NCI-H1105 treated with DMSO at 0.1 percent for 48 hours (cell line): ENCODE measurements around the gene CPXM2.

ENCODE experiments used
- DNase-seq: peaks from one replicate; lab custom pipeline; 2025; lab: John Stamatoyannopoulos, UW

Gene CPXM2

DNA sequence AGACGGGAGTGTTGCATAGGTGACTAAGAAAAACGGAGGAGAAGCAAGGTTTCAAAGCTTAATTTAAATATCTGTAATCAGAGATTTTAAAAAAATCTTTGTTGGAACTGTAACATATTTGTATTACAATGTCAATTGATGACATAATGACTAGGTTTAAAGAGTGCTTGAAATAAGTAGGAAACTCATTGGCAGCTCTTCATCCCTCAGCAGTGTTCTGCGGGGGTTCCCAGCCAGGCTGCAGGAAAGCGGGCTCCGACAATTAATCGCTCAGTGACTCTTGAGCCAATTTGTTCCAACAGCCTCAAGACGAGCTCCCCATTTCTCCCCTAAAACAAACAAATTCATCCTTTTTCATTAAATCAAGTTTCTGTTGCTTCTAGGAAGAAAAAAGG lies 22.6 kb downstream of the CPXM2 start:
- peak; percentile 30 for DNase-seq

DNA sequence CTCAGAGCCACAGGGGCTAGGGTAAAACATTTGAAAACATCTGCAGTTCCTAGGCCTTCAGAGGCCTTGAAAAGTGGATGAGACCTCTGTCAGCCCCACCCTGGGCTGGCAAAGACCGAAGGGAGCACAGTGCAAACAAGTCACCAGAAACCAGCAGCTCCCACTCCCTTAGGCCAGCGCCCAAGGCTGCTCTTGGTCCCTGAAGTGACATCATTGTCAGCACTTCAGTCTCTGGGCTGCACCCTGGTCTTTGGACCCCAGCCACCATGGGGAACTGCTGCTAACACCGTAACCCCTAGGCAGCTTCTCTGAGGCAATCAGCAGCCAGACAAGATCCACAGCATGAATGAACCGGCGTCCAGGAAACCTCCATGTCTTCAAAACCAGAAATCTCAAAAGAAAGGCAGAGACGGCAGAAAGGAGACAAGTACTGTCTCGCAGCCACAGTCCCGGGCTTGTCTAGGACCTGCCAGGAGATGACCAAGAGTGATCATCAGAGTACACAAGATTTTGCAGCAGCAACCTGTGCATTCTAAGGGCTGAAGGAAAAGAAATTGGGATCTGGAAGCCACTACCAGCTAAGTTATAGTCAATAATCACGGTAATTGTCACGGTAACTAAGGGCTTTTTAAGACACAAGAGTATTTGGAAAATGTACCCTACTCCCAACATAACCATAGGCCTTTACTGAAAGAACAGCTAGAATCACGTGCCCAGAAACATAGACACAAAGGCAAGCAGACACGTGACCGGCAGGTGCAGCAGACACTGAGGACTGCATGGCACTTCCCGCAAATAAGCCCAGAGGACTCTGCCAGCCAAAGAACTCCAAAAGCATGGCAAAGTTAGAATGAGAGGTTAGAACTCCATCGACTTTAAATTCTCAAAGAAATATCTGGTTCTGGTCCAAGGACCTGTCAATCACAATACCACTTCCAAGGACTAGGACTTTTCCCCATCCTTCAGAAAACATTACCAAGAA lies 23.3 kb downstream of the CPXM2 start:
- DNase-seq = peak; percentile 73

GRCh38 chr10:123865880-123866279 lies 25.7 kb downstream of the CPXM2 start:
- no peak for DNase-seq

DNA sequence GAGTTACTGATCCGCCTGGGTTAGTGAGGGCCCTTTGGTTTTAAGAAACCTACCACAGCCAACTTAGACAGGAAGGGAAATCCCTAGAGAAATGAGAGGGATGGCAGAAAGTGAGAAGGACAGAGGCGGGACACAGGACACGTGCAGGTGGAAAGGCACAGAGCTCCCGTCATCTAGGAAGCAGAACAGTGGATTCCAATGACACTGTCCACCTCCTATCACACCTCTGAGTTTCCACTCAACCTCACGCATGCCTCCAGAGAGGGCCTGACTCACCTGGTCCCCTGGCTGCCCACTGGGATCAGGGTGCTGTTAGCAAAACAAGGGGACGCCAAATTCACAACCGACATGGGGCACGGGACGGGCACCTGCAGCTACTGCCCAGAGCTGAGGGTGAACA lies 26.3 kb downstream of the CPXM2 start:
- no peak for DNase-seq

DNA sequence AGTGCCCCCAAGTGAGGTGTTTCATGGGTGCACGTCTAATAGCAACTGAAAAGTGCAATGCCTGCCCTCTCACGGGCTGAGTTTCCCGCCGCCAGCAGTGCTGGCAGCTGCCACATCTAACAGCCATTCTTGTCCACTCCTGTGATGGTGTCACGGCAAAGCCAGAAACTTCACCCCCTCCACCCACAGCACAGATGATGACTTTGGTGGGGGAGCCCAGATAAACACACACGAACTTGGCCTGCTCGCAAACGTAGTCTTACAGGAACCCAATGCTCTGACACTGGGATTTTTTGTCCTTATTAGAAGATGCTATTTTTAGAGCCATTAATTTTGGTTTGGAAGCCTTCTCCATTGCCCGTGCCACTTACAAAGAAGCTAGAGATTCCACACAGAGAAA lies 26.7 kb downstream of the CPXM2 start:
- no peak for DNase-seq

- DNase-seq = no peak
Observed at GRCh38 chr10:123863721-123864482, 27.7 kb downstream of the CPXM2 start.

GRCh38 chr10:123863183-123863575 lies 28.4 kb downstream of the CPXM2 start:
- DNase-seq = no peak

- no peak for DNase-seq
Observed at GRCh38 chr10:123862421-123863182, 29.0 kb downstream of the CPXM2 start.

GRCh38 chr10:123860856-123861255 lies 30.8 kb downstream of the CPXM2 start:
- no peak for DNase-seq

DNA sequence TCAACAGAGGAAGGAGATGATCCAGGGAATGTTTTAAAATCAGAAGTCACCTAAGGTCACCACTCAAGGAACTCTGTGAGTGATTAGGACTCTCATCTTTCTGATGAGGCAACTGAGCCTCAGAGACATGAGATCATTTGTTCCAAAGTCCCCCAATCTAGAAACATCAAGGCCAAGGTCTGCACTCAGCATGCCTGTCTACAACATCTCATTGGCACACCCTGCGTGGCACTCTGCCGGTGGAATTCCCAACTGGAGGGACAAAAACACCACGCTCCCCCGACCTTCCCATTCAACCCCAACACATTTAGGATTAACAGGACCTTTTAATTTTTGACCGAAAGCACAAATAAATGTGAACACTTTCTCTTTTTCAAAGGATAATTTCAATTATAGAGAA lies 31.4 kb downstream of the CPXM2 start:
- no peak for DNase-seq

GRCh38 chr10:123859653-123860050 lies 32.0 kb downstream of the CPXM2 start:
- DNase-seq = no peak

GRCh38 chr10:123858907-123859652 lies 32.5 kb downstream of the CPXM2 start:
- DNase-seq = no peak

- no peak for DNase-seq
Observed at GRCh38 chr10:123858077-123858681, 33.4 kb downstream of the CPXM2 start.

DNA sequence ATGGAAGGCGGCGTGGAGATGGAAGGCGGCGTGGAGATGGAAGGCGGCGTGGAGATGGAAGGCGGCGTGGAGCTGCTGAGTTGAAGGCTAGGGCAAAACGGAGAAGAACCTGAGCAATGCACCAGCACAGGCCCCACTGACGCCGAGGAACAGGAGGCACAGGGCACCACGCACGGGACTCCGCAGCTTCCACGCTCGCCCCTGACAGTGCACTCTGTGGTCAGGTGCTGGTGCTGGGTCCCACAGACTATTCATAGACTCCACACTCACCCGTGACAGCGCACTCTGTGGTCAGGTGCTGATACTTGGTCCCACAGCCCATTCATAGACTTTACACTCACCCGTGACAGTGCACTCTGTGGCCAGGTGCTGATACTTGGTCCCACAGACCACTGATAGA lies 34.0 kb downstream of the CPXM2 start:
- no peak for DNase-seq

GRCh38 chr10:123855008-123855684 lies 36.5 kb downstream of the CPXM2 start:
- no peak for DNase-seq

DNA sequence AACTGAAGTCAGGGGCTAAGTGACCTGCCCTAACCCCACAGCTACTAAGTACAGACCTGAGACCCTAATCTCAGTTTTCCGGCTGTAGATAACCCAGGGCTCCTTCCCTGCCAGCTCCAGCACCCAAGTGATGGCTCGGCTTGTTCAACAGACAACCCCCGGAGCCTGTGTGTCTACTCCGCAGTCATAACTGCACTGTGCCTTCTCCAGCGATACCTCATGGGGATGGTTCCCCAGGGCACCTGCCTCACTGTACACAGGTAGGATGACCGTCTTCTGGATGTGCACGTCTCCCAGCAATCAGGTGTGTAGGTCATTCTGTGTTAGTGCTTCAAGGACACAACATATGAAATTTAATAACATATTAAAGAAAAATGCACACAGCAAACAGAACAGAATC lies 37.1 kb downstream of the CPXM2 start:
- DNase-seq = no peak

- no peak for DNase-seq
Observed at GRCh38 chr10:123854003-123854402, 37.6 kb downstream of the CPXM2 start.

- no peak for DNase-seq
Observed at GRCh38 chr10:123852411-123852951, 39.1 kb downstream of the CPXM2 start.

DNA sequence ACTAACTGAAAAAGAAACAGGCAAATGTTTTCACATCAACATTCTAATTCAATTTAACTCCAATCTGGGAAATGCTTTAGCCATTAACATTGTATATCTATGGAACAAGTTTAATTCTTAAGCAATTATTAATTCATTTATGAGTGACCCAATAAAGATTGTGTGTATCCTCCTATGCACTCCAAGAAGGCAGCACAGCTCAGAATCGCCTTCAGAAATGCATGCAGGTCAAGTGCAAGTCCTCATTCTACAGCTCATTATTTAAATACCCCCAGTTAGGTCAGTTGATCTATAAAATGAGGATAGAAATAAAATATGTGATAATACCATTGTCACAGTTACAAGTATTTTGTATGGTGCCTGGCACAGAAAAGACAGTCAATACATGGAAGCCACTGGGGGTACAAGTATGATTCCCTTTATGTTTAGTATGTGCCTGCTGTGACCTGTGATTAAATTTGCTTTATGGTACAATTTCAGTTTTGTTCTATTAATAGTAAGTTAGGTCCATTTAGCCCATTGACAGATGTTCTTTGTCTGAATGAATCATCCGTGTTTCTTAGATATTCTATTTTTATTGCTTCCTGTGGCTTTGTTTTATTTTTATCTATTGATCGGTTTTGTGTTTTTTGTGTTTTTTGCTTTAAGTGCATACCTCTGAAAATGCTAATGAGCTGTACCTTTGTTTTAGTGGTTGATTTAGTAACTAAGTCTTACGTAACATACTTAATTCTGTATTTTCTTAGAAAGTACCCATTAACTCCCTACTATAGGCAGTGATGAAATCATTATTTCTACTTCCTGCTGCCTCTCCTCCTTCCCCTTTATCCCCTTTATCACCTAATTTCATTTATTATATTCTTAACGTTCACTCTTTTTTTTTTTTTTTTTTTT lies 42.8 kb downstream of the CPXM2 start:
- DNase-seq = no peak
